K562 (cell line): ENCODE measurements around the gene JAG2. TPM values are rescaled to one million over a fixed set of nuclear protein-coding genes. Genes with fewer than 3 reads are reported as not detected.

Experiments used
- ATAC-seq: fragments of 200-7000 bp; cut with Tn5 transposase; 3 replicates; pipeline ENCODE4 v1.9.1; 2020; ENCODE audit warnings: moderate library complexity
- BruUV-seq: library from RNA; stranded (reverse); fragments of 400-500 nt; replicated peaks from 2 replicates; lab custom pipeline; 2021; lab: Mats Ljungman, UMichigan
- CTCF ChIA-PET: fragments of 300-600 bp; formaldehyde crosslinking; extraction: SDS; loops from one replicate; lab custom pipeline; 2021; ENCODE audit warnings: low intra/inter-chr PET ratio; lab: Yijun Ruan, JAX
- POLR2A ChIA-PET: fragments of 300-600, 350-650 bp; sonication (Branson Sonifier 250); formaldehyde crosslinking; extraction: SDS; loops from one replicate; lab custom pipeline; 2021; ENCODE audit warnings: antibody characterized with exemption, inconsistent platforms; lab: Yijun Ruan, JAX
- DNase-seq, 4 experiments: peaks; one replicate each; pipeline versions ENCODE4 v3.0.0 to v3.0.0-alpha.2; 2011 to 2018; ENCODE audit warnings: low spot score in 3 of 4, mixed read lengths in 3 of 4; ENCODE audit errors: extremely low read depth in 1 of 4
- FAIRE-seq: peaks from 2 replicates; lab custom pipeline; 2011; peaks lifted over from hg19 to GRCh38; lab: Jason Lieb, UNC
- H2AFZ ChIP-seq: 2 replicates; pipeline ENCODE4 v1.6.0; 2011; ENCODE audit warnings: low read depth, low read length, control low read depth, inconsistent platforms
- H3K27ac ChIP-seq: fragments of 200-600 bp; 3 replicates; pipeline ENCODE4 v1.8.0; 2011; ENCODE audit warnings: low read depth, mild to moderate bottlenecking, control low read depth, inconsistent platforms, low read length, moderate library complexity, mixed read lengths; ENCODE audit errors: extremely low read depth
- H3K27me3 ChIP-seq, 2 experiments: fragments of 300-600 bp in 1 of 2; 2 replicates in 1 of 2; 3 replicates in 1 of 2; pipeline versions ENCODE4 v1.6.0 to v1.8.0; 2011; ENCODE audit warnings: inconsistent platforms in 2 of 2, low read length in 2 of 2, mild to moderate bottlenecking in 1 of 2, mixed read lengths in 1 of 2, moderate library complexity in 1 of 2; ENCODE audit not compliant: control insufficient read depth in 2 of 2, insufficient read depth in 2 of 2
- H3K36me3 ChIP-seq: fragments of 300-600 bp; 3 replicates; pipeline ENCODE4 v1.8.0; 2011; ENCODE audit warnings: mild to moderate bottlenecking, low read length, inconsistent platforms; ENCODE audit not compliant: control insufficient read depth, insufficient read depth
- H3K4me1 ChIP-seq, 2 experiments: fragments of 200-600 bp in 1 of 2; replicated peaks in 1 of 2; 2 replicates in 1 of 2; 3 replicates in 1 of 2; pipeline versions ENCODE4 v1.5.1 to v1.8.0; 2011; ENCODE audit warnings: inconsistent platforms in 2 of 2, low read length in 2 of 2, mild to moderate bottlenecking in 1 of 2, mixed read lengths in 1 of 2, moderate library complexity in 1 of 2; ENCODE audit not compliant: control insufficient read depth in 2 of 2, insufficient read depth in 2 of 2
- H3K4me2 ChIP-seq: 2 replicates; pipeline ENCODE4 v1.6.1; 2011; ENCODE audit warnings: low read length, control low read depth, inconsistent platforms, mixed read lengths; ENCODE audit not compliant: insufficient read depth
- H3K4me3 ChIP-seq: fragments of 200-600 bp; sonication (generic), shearing (Covaris generic); 2 replicates; pipeline ENCODE4 v1.5.1; 2016; ENCODE audit warnings: control low read depth, inconsistent platforms
- H3K79me2 ChIP-seq: fragments of 200-600 bp; 3 replicates; pipeline ENCODE4 v1.8.0; 2011; ENCODE audit warnings: low read length, inconsistent platforms; ENCODE audit not compliant: control insufficient read depth, insufficient read depth
- H3K9ac ChIP-seq, 2 experiments: 2 replicates each; pipeline versions ENCODE4 v1.6.0 to v1.6.1; 2011; ENCODE audit warnings: low read depth in 2 of 2, low read length in 2 of 2, control low read depth in 1 of 2, inconsistent platforms in 1 of 2, mild to moderate bottlenecking in 1 of 2, mixed read lengths in 1 of 2; ENCODE audit not compliant: insufficient read depth in 1 of 2
- H3K9me1 ChIP-seq: one replicate; pipeline ENCODE4 v1.6.0; 2011; ENCODE audit warnings: inconsistent platforms, mild to moderate bottlenecking, low read length, moderate library complexity; ENCODE audit not compliant: control insufficient read depth, insufficient read depth
- H3K9me3 ChIP-seq: replicated peaks from 2 replicates; pipeline ENCODE4 v1.5.1; 2011; ENCODE audit warnings: low read depth, low read length, inconsistent platforms; ENCODE audit not compliant: control insufficient read depth, insufficient read depth
- H4K20me1 ChIP-seq: replicated peaks from 2 replicates; pipeline ENCODE4 v1.6.1; 2011; ENCODE audit warnings: low read length, inconsistent platforms, mixed read lengths; ENCODE audit not compliant: control insufficient read depth, insufficient read depth
- CUX1 ChIP-seq: fragments of 200-800 bp; sonication (Bioruptor generic); IDR thresholded peaks from 2 replicates; pipeline ENCODE4 v1.6.1; 2016; ENCODE audit warnings: missing genetic modification characterization, missing compliant biosample characterization
- ELF2 ChIP-seq: fragments of 250-450 bp; sonication (Bioruptor Pico); IDR thresholded peaks from 2 replicates; pipeline ENCODE4 v1.5.0; 2021; ENCODE audit warnings: mild to moderate bottlenecking
- ERF ChIP-seq: fragments of 450-650 bp; formaldehyde crosslinking; IDR thresholded peaks from 2 replicates; pipeline ENCODE4 v1.4.0; 2020; ENCODE audit warnings: mild to moderate bottlenecking, mixed read lengths
- ESRRA ChIP-seq: fragments of 450-650 bp; IDR thresholded peaks from 2 replicates; pipeline ENCODE4 v1.6.1; 2014; ENCODE audit warnings: low read depth, mild to moderate bottlenecking, moderate library complexity, borderline replicate concordance
- ETV1 ChIP-seq: fragments of 450-650 bp; conservative IDR thresholded peaks from 2 replicates; pipeline ENCODE4 v1.6.1; 2016; ENCODE audit warnings: missing genetic modification characterization, control low read depth, low read depth, missing compliant biosample characterization
- FOXA3 ChIP-seq, 2 experiments: fragments of 450-650 bp in 1 of 2; sonication (generic) in 1 of 2; formaldehyde crosslinking; IDR thresholded peaks in 1 of 2; conservative IDR thresholded peaks in 1 of 2; 2 replicates each; pipeline versions ENCODE4 v1.4.0 to v1.8.0; 2020 to 2022; ENCODE audit warnings: mild to moderate bottlenecking in 2 of 2, missing genetic modification reagents in 1 of 2
- GTF2B ChIP-seq: IDR thresholded peaks from 2 replicates; pipeline ENCODE4 v1.6.1; 2011; ENCODE audit not compliant: insufficient read length; ENCODE audit errors: extremely low read depth
- MAFK ChIP-seq: IDR thresholded peaks from 2 replicates; pipeline ENCODE4 v1.6.1; 2011; ENCODE audit warnings: low read length, improper control_type of control experiment
- MED1 ChIP-seq: sonication (generic); formaldehyde crosslinking; IDR thresholded peaks from 2 replicates; pipeline ENCODE4 v1.8.1; 2023; ENCODE audit warnings: missing genetic modification reagents, borderline replicate concordance
- NCOA4 ChIP-seq: fragments of 450-650 bp; IDR thresholded peaks from 2 replicates; pipeline ENCODE4 v1.6.1; 2018; ENCODE audit warnings: mild to moderate bottlenecking; ENCODE audit not compliant: partially characterized antibody
- NFXL1 ChIP-seq: fragments of 450-650 bp; formaldehyde crosslinking; IDR thresholded peaks from 2 replicates; pipeline ENCODE4 v1.4.0; 2021; ENCODE audit warnings: mild to moderate bottlenecking
- PRMT5 ChIP-seq: sonication (generic); formaldehyde crosslinking; IDR thresholded peaks from 2 replicates; pipeline ENCODE4 v1.5.0; 2020; ENCODE audit warnings: missing genetic modification reagents
- SRSF3 ChIP-seq: fragments of 200-400 bp; formaldehyde crosslinking; IDR thresholded peaks from 2 replicates; pipeline ENCODE4 v1.6.1; 2016; ENCODE audit warnings: mild to moderate bottlenecking, low read length, moderate library complexity; ENCODE audit not compliant: insufficient read depth
- ZKSCAN3 ChIP-seq: fragments of 250-450 bp; sonication (Bioruptor Pico); IDR thresholded peaks from 2 replicates; pipeline ENCODE4 v1.4.0; 2020
- ZNF165 ChIP-seq: fragments of 250-450 bp; sonication (Bioruptor Pico); IDR thresholded peaks from 2 replicates; pipeline ENCODE4 v1.4.0; 2020; ENCODE audit warnings: borderline replicate concordance
- ZNF232 ChIP-seq: sonication (generic); formaldehyde crosslinking; IDR thresholded peaks from 2 replicates; pipeline ENCODE4 v1.8.0; 2022; ENCODE audit warnings: mild to moderate bottlenecking, missing genetic modification reagents
- ZNF77 ChIP-seq: fragments of 250-450 bp; sonication (Bioruptor Pico); IDR thresholded peaks from 2 replicates; pipeline ENCODE4 v1.5.0; 2020
- WGBS: fragments of 100-300 bp; shearing (Covaris generic); methylation state at CpG from one replicate; pipeline ENCODE4 v1.1.6; 2016; ENCODE audit warnings: low coverage, mixed read lengths; ENCODE audit not compliant: insufficient coverage; ENCODE audit errors: missing lambda C conversion rate; 5-methylcytosine and 5-hydroxymethylcytosine counted together
- in situ Hi-C: fragments of 300-500 bp; cut with MboI; formaldehyde crosslinking; loops from 4 replicates; pipeline ENCODE4 v1.15.0; 2018; ENCODE audit warnings: inconsistent platforms, mixed read lengths
- intact Hi-C: fragments of 100-400 bp; cut with micrococcal nuclease; formaldehyde crosslinking; loops from 2 replicates; pipeline ENCODE4 v1.14.2; 2022
- polyA plus RNA-seq, 8 experiments: library from polyadenylated mRNA; depleted of rRNA in 4 of 8; stranded (reverse) in 5 of 8; unstranded in 3 of 8; fragments of >200 nt; fragmentation: Nextera tagmentation in 2 of 8; fragmentation: Illumina TruSeq in 1 of 8; extraction: Ambion mirVana in 2 of 8; extraction: Trizol in 1 of 8; gene quantifications; 2 replicates each; pipeline versions ENCODE4 v1.2.1 to v1.2.3, GENCODE V29; 2011 to 2014; ENCODE audit warnings: inconsistent platforms in 1 of 8, missing spikeins in 1 of 8
- total RNA-seq, 7 experiments: library from RNA; depleted of rRNA in 6 of 7; stranded (reverse); fragments of >200 nt in 6 of 7; fragmentation: Illumina TruSeq in 2 of 7; extraction: Trizol in 2 of 7; gene quantifications; 2 replicates each; pipeline versions ENCODE4 v1.2.1 to v1.2.3, GENCODE V29; 2011 to 2021; ENCODE audit warnings: low replicate concordance in 1 of 7

Gene JAG2
- total and polyA plus RNA-seq, 9 of the 15 experiments (the other 6 are each of a cell fraction or from before 2014, with no cell fraction given) = 0.25 to 48.4 (median 8.6) TPM

GRCh38 chr14:105150026-105150367 is 18.6 kb downstream of the JAG2 start:
- peaks cover 0 to 18% of the 10 kb centered on the region in 2 experiments; a peak in 1 of 5 replicates for H3K4me1 ChIP-seq
- 100% methylated on average over 1 of the region's 4 CpGs for WGBS
- in situ Hi-C loops = no loop called here
- BruUV-seq = no TSS peak
- ChIA-PET POLR2A (no interaction called here), CTCF (no interaction called here)
- H3K27ac ChIP-seq = no peak overlapping the region
- DNase-seq (no peak), ATAC-seq (no peak), FAIRE-seq (no peak)
- no peak overlapping the region for H3K9ac ChIP-seq
- no peaks in the 10 kb centered on the region for H4K20me1 ChIP-seq
- no peaks in the 10 kb centered on the region for H3K79me2 ChIP-seq
- H3K27me3 ChIP-seq = no peaks in the 10 kb centered on the region
- H2AFZ ChIP-seq = no peak overlapping the region
- no peaks in the 10 kb centered on the region for H3K9me3 ChIP-seq
- peaks cover 31% of the 10 kb centered on the region; the same call in 1 of the 3 replicates for H3K36me3 ChIP-seq
- no peaks in the 10 kb centered on the region for H3K9me1 ChIP-seq
- no peak overlapping the region for H3K4me2 ChIP-seq
- intact Hi-C loops = no loop called here
- H3K4me3 ChIP-seq = no peak overlapping the region
- TF ChIP-seq NCOA4 (no peak), SRSF3 (no peak), ZNF165 (no peak), ZKSCAN3 (CRISPR knock-in tag) (no peak), GTF2B (no peak), ESRRA (no peak), ERF (CRISPR knock-in tag) (no peak), ZNF77 (no peak), MED1 (CRISPR knock-in tag) (no peak), FOXA3 (CRISPR knock-in tag; conservative IDR thresholded peaks at IDR 0.05 in 1 of 2, IDR thresholded peaks at IDR 0.05 in 1 of 2) (no peak), ZNF232 (no peak), ELF2 (CRISPR knock-in tag) (no peak), MAFK (no peak), PRMT5 (no peak), CUX1 (CRISPR knock-in tag) (no peak), ETV1 (tag) (no peak), NFXL1 (CRISPR knock-in tag) (no peak)
